Measurements from ENCODE around the gene HDGF. TPM values are rescaled to one million over a fixed set of nuclear protein-coding genes. Genes with fewer than 3 reads are reported as not detected.
A peak's percentile ranks its signal among the peaks of the same experiment; 100 is the strongest.

HDGF gene
- total RNA-seq, 4 donors from 2014 or later, result 180 to 278 (median 236) TPM

GRCh38 chr1:156772728-156773497 lies 21.4 kb upstream of the HDGF start:
- intact Hi-C loops (cut with DNase I), result no loop called here
- Histone ChIP-seq H3K4me1 (peaks cover 7 to 82% (median 45%) of the 10 kb centered on the region in 3 donors), H3K27ac (no peak overlapping the region), H3K9me3 (no peaks in the 10 kb centered on the region), H3K36me3 (peaks cover 0 to 28% (median 0%) of the 10 kb centered on the region in 3 donors), H3K27me3 (no peaks in the 10 kb centered on the region), H3K4me3 (no peak overlapping the region)
- WGBS, 2 donors, result 52 to 63% methylated on average over 9 of the region's 9 CpGs
- no peak for DNase-seq
- no peak for TF ChIP-seq POLR2A (IDR thresholded peaks at IDR 0.05)
- TF ChIP-seq CTCF (IDR thresholded peaks at IDR 0.05), result no peak

- no peak overlapping the region for H3K27ac ChIP-seq
- H3K27me3 ChIP-seq, result no peaks in the 10 kb centered on the region
- H3K9me3 ChIP-seq, result no peaks in the 10 kb centered on the region
- 71 to 83% methylated on average over 3 of the region's 3 CpGs for WGBS, 2 donors
- intact Hi-C loops (cut with DNase I), result no loop called here
- no peak for DNase-seq
- H3K4me3 ChIP-seq, result no peak overlapping the region
- no peak for TF ChIP-seq POLR2A (IDR thresholded peaks at IDR 0.05)
- no peak for TF ChIP-seq CTCF (IDR thresholded peaks at IDR 0.05)
- H3K36me3 ChIP-seq, result peaks cover 0 to 28% (median 0%) of the 10 kb centered on the region in 3 donors
- H3K4me1 ChIP-seq, result peaks cover 7 to 80% (median 41%) of the 10 kb centered on the region in 3 donors
Measured at GRCh38 chr1:156772222-156772621, 20.7 kb upstream of the HDGF start.

GRCh38 chr1:156768610-156769295 lies 17.3 kb upstream of the HDGF start:
- 14 to 20% methylated on average over 8 of the region's 8 CpGs for WGBS, 2 donors
- peak overlapping the region; percentile 77 to 93 (median 88) for H3K4me3 ChIP-seq
- intact Hi-C loops (cut with DNase I), result no loop called here
- DNase-seq, result no peak
- H3K4me1 ChIP-seq, result peaks cover 17 to 73% (median 46%) of the 10 kb centered on the region in 3 donors
- H3K9me3 ChIP-seq, result no peaks in the 10 kb centered on the region
- TF ChIP-seq CTCF (IDR thresholded peaks at IDR 0.05) (no peak), POLR2A (IDR thresholded peaks at IDR 0.05) (no peak)
- no peaks in the 10 kb centered on the region for H3K27me3 ChIP-seq
- H3K36me3 ChIP-seq, result peaks cover 0 to 28% (median 0%) of the 10 kb centered on the region in 3 donors
- peak overlapping the region in 3 of 4 donors; percentile 95 to 98 (median 97) for H3K27ac ChIP-seq

- WGBS, 2 donors, result 0% methylated on average over 7 to 9 of the region's 31 CpGs
- intact Hi-C loops (cut with DNase I), result no loop called here
- Histone ChIP-seq H3K27me3 (no peaks in the 10 kb centered on the region), H3K27ac (peak overlapping the region; percentile 90 to 98 (median 96)), H3K9me3 (no peaks in the 10 kb centered on the region), H3K36me3 (peaks cover 0 to 28% (median 0%) of the 10 kb centered on the region in 3 donors), H3K4me3 (peak overlapping the region; percentile 77 to 93 (median 88)), H3K4me1 (peaks cover 17 to 67% (median 44%) of the 10 kb centered on the region in 3 donors)
- DNase-seq, result no peak
- no peak for TF ChIP-seq CTCF (IDR thresholded peaks at IDR 0.05)
- no peak for TF ChIP-seq POLR2A (IDR thresholded peaks at IDR 0.05)
Measured at GRCh38 chr1:156767879-156768604, 16.6 kb upstream of the HDGF start.
